ENCODE results near the gene ASCC1. TPM values are rescaled to one million over a fixed set of nuclear protein-coding genes. Genes with fewer than 3 reads are reported as not detected.

The ASCC1 gene
- total and polyA plus RNA-seq, 2 of the 13 experiments (the other 11 are each of a cell fraction or from before 2014, with no cell fraction given): 21.6 to 30.1 TPM

DNA sequence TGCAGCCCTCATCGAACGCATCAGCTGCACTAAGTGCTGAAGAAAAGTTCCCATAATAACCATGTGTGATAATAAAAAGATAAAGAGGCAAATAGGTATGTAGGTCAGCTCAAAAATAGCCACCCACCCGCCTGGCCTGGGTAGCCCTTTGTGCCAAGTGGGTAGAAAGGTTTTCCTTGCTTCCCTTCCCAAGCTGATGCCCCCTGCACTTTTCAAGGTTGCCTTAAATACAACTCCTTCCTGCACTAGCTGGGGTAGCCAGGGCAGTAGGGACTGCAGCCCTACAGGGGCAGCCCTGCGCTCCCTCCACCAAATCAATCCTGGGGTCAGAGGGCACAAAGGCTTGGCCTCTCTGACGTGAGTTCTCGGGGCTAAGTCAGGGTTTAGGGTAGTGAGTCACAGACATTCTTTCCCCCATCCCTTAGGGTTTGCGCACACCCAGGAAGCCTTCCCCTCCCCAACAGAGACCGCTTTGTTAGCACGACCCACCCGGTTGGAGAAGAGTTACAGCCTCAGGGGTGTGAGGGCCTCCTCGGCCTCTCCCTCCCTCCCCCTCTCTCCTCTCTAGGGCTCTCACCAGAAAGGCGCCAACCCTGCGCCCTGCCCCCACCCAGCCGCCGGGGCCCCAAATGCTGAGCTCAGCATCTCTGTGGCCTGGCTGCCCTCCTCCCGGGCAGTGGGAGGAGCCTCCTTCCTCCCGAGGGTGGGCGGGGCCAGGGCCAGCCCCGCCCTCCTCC, 44.3 kb upstream of the ASCC1 start (continued):
- TF ChIP-seq, protein P1, sequence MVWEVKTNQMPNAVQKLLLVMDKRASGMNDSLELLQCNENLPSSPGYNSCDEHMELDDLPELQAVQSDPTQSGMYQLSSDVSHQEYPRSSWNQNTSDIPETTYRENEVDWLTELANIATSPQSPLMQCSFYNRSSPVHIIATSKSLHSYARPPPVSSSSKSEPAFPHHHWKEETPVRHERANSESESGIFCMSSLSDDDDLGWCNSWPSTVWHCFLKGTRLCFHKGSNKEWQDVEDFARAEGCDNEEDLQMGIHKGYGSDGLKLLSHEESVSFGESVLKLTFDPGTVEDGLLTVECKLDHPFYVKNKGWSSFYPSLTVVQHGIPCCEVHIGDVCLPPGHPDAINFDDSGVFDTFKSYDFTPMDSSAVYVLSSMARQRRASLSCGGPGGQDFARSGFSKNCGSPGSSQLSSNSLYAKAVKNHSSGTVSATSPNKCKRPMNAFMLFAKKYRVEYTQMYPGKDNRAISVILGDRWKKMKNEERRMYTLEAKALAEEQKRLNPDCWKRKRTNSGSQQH (CRISPR knock-in tag; IDR thresholded peaks at IDR 0.05; ENCODE audit: low read depth): no peak
- TF ChIP-seq SAFB2 (CRISPR knock-in tag; IDR thresholded peaks at IDR 0.05; ENCODE audit: borderline replicate concordance, low read depth) (peak; percentile 43; the same call in 1 of the 2 replicates), POGZ (CRISPR knock-in tag; IDR thresholded peaks at IDR 0.05) (peak; percentile 21; the same call in 1 of the 2 replicates), ZNF790 (CRISPR knock-in tag; IDR thresholded peaks at IDR 0.05; ENCODE audit: borderline replicate concordance) (no peak), KLF16 (CRISPR knock-in tag; IDR thresholded peaks at IDR 0.05) (no peak), CAMTA2 (CRISPR knock-in tag; IDR thresholded peaks at IDR 0.05; ENCODE audit: borderline replicate concordance) (no peak), ZFP36L2 (CRISPR knock-in tag; IDR thresholded peaks at IDR 0.05) (no peak), ZFP37 (CRISPR knock-in tag; IDR thresholded peaks at IDR 0.05; ENCODE audit: borderline replicate concordance) (no peak), FLYWCH1 (CRISPR knock-in tag; IDR thresholded peaks at IDR 0.05) (no peak), ZBTB3 (CRISPR knock-in tag; IDR thresholded peaks at IDR 0.05; ENCODE audit: borderline replicate concordance, low read depth) (0 out of 2 replicates have a peak, but pooled peaks have one; percentile 14), NCOR1 (IDR thresholded peaks at IDR 0.05; ENCODE audit: borderline replicate concordance, low read length) (peak; percentile 58; the same call in 1 of the 2 replicates), SATB2 (CRISPR knock-in tag; IDR thresholded peaks at IDR 0.05) (no peak), ZSCAN29 (CRISPR knock-in tag; conservative IDR thresholded peaks at IDR 0.05) (no peak)
- TF ChIP-seq, protein P2, sequence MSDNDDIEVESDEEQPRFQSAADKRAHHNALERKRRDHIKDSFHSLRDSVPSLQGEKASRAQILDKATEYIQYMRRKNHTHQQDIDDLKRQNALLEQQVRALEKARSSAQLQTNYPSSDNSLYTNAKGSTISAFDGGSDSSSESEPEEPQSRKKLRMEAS (IDR thresholded peaks at IDR 0.05): peak; percentile 75; the same call in 1 of the 2 replicates
- TF ChIP-seq, protein P3, sequence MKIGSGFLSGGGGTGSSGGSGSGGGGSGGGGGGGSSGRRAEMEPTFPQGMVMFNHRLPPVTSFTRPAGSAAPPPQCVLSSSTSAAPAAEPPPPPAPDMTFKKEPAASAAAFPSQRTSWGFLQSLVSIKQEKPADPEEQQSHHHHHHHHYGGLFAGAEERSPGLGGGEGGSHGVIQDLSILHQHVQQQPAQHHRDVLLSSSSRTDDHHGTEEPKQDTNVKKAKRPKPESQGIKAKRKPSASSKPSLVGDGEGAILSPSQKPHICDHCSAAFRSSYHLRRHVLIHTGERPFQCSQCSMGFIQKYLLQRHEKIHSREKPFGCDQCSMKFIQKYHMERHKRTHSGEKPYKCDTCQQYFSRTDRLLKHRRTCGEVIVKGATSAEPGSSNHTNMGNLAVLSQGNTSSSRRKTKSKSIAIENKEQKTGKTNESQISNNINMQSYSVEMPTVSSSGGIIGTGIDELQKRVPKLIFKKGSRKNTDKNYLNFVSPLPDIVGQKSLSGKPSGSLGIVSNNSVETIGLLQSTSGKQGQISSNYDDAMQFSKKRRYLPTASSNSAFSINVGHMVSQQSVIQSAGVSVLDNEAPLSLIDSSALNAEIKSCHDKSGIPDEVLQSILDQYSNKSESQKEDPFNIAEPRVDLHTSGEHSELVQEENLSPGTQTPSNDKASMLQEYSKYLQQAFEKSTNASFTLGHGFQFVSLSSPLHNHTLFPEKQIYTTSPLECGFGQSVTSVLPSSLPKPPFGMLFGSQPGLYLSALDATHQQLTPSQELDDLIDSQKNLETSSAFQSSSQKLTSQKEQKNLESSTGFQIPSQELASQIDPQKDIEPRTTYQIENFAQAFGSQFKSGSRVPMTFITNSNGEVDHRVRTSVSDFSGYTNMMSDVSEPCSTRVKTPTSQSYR (CRISPR knock-in tag; IDR thresholded peaks at IDR 0.05; ENCODE audit: borderline replicate concordance): peak; percentile 95
- TF ChIP-seq, protein P4, sequence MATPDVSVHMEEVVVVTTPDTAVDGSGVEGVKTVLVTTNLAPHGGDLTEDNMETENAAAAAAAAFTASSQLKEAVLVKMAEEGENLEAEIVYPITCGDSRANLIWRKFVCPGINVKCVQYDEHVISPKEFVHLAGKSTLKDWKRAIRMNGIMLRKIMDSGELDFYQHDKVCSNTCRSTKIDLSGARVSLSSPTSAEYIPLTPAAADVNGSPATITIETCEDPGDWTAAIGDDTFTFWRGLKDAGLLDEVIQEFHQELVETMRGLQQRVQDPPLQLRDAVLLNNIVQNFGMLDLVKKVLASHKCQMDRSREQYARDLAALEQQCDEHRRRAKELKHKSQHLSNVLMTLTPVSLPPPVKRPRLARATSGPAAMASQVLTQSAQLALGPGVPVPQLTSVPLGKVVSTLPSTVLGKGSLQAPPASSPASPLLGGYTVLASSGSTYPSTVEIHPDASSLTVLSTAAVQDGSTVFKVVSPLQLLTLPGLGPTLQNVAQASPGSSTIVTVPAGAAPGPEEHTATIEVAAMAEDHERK (CRISPR knock-in tag; IDR thresholded peaks at IDR 0.05; ENCODE audit: low read depth): no peak
- TF ChIP-seq, protein P5, sequence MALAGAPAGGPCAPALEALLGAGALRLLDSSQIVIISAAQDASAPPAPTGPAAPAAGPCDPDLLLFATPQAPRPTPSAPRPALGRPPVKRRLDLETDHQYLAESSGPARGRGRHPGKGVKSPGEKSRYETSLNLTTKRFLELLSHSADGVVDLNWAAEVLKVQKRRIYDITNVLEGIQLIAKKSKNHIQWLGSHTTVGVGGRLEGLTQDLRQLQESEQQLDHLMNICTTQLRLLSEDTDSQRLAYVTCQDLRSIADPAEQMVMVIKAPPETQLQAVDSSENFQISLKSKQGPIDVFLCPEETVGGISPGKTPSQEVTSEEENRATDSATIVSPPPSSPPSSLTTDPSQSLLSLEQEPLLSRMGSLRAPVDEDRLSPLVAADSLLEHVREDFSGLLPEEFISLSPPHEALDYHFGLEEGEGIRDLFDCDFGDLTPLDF (CRISPR knock-in tag; IDR thresholded peaks at IDR 0.05): no peak; the same call in 1 of the 2 replicates
- TF ChIP-seq, protein P6, sequence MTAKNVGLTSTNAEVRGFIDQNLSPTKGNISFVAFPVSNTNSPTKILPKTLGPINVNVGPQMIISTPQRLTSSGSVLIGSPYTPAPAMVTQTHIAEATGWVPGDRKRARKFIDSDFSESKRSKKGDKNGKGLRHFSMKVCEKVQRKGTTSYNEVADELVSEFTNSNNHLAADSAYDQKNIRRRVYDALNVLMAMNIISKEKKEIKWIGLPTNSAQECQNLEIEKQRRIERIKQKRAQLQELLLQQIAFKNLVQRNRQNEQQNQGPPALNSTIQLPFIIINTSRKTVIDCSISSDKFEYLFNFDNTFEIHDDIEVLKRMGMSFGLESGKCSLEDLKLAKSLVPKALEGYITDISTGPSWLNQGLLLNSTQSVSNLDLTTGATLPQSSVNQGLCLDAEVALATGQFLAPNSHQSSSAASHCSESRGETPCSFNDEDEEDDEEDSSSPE (CRISPR knock-in tag; IDR thresholded peaks at IDR 0.05): peak; percentile 84

Data from HepG2 (cell line).